Neuronal stem cell (in vitro differentiated cells): ENCODE results near the gene DHDH.
"Not testable (repeated sequence)": the region's sequence is repeated elsewhere in the genome, so short reads cannot be mapped to it uniquely, and the experiment has no call there.

Experiments used
- DNase-seq: peaks from one replicate; pipeline ENCODE4 v3.0.0-alpha.2; 2013; ENCODE audit warnings: low spot score
- H2AFZ ChIP-seq: one replicate; pipeline ENCODE4 v1.6.1; 2013; ENCODE audit warnings: mild to moderate bottlenecking, low read length, inconsistent platforms
- H2AK5ac ChIP-seq: 2 replicates; pipeline ENCODE4 v1.6.1; 2013; ENCODE audit warnings: low read depth, mild to moderate bottlenecking, inconsistent platforms, low read length, moderate library complexity, mixed read lengths
- H2BK120ac ChIP-seq: 2 replicates; pipeline ENCODE4 v1.6.1; 2013; ENCODE audit warnings: low read depth, mild to moderate bottlenecking, inconsistent platforms, low read length, moderate library complexity, mixed read lengths
- H2BK12ac ChIP-seq: one replicate; pipeline ENCODE4 v1.6.1; 2013; ENCODE audit warnings: low read length, inconsistent platforms
- H2BK15ac ChIP-seq: 2 replicates; pipeline ENCODE4 v1.6.1; 2013; ENCODE audit warnings: mild to moderate bottlenecking, low read length, inconsistent platforms, mixed read lengths
- H2BK5ac ChIP-seq: one replicate; pipeline ENCODE4 v1.6.1; 2013; ENCODE audit warnings: inconsistent platforms, mild to moderate bottlenecking, low read length, moderate library complexity
- H3K14ac ChIP-seq: one replicate; pipeline ENCODE4 v1.6.1; 2013; ENCODE audit warnings: low read length, inconsistent platforms
- H3K18ac ChIP-seq: 2 replicates; pipeline ENCODE4 v1.6.1; 2013; ENCODE audit warnings: low read length, inconsistent platforms
- H3K23ac ChIP-seq: 2 replicates; pipeline ENCODE4 v1.6.1; 2013; ENCODE audit warnings: low read depth, mild to moderate bottlenecking, mixed read lengths, low read length, inconsistent platforms; ENCODE audit not compliant: poor library complexity
- H3K27ac ChIP-seq: replicated peaks from 3 replicates; pipeline ENCODE4 v1.5.1; 2013; ENCODE audit warnings: low read length, inconsistent platforms
- H3K27me3 ChIP-seq, 3 experiments: 2 replicates each; pipeline ENCODE4 v1.6.1; 2013; ENCODE audit warnings: low read length in 3 of 3, mild to moderate bottlenecking in 2 of 3, inconsistent platforms in 1 of 3, low read depth in 1 of 3, mixed read lengths in 1 of 3, moderate library complexity in 1 of 3; ENCODE audit not compliant: control insufficient read depth in 3 of 3, insufficient read depth in 3 of 3
- H3K36me3 ChIP-seq, 2 donors: replicated peaks in 1 of 2; 2 replicates each; pipeline ENCODE4 v1.6.1; 2013; ENCODE audit warnings: low read length in 2 of 2; ENCODE audit not compliant: control insufficient read depth in 2 of 2, insufficient read depth in 2 of 2
- H3K4ac ChIP-seq: 2 replicates; pipeline ENCODE4 v1.6.1; 2013; ENCODE audit warnings: inconsistent platforms, mild to moderate bottlenecking, low read length, moderate library complexity
- H3K4me1 ChIP-seq, 2 donors: 1 replicate in 1 of 2; 2 replicates in 1 of 2; pipeline ENCODE4 v1.6.1; 2013; ENCODE audit warnings: low read length in 2 of 2, low read depth in 1 of 2; ENCODE audit not compliant: control insufficient read depth in 2 of 2, insufficient read depth in 1 of 2
- H3K4me2 ChIP-seq: one replicate; pipeline ENCODE4 v1.6.1; 2013; ENCODE audit warnings: mild to moderate bottlenecking, low read length, inconsistent platforms; ENCODE audit not compliant: insufficient read depth, poor library complexity, severe bottlenecking
- H3K4me3 ChIP-seq, 2 donors: 2 replicates each; pipeline ENCODE4 v1.5.1; 2013; ENCODE audit warnings: low read length in 2 of 2, mild to moderate bottlenecking in 2 of 2, inconsistent platforms in 1 of 2, moderate library complexity in 1 of 2
- H3K79me1 ChIP-seq: one replicate; pipeline ENCODE4 v1.6.1; 2013; ENCODE audit warnings: low read depth, mild to moderate bottlenecking, inconsistent platforms, low read length, moderate library complexity
- H3K9ac ChIP-seq: one replicate; pipeline ENCODE4 v1.6.1; 2013; ENCODE audit warnings: mild to moderate bottlenecking, low read depth, low read length, inconsistent platforms; ENCODE audit not compliant: poor library complexity
- H3K9me3 ChIP-seq, 2 donors: replicated peaks in 1 of 2; 2 replicates each; pipeline versions ENCODE3 to v1.6.1; 2013; ENCODE audit warnings: low read length in 2 of 2, mild to moderate bottlenecking in 2 of 2, inconsistent platforms in 1 of 2, low read depth in 1 of 2, mixed read lengths in 1 of 2, moderate library complexity in 1 of 2; ENCODE audit not compliant: control insufficient read depth in 2 of 2, insufficient read depth in 1 of 2
- H4K8ac ChIP-seq: one replicate; pipeline ENCODE4 v1.6.1; 2013; ENCODE audit warnings: low read depth, mild to moderate bottlenecking, inconsistent platforms, low read length, moderate library complexity
- H4K91ac ChIP-seq: one replicate; pipeline ENCODE4 v1.6.1; 2013; ENCODE audit warnings: low read length, low read depth, mild to moderate bottlenecking, inconsistent platforms; ENCODE audit not compliant: poor library complexity
- WGBS, 2 donors: extraction: QIAGEN DNeasy Blood & Tissue Kit; methylation state at CpG; one replicate each; pipeline ENCODE4 v1.1.7; 2013; ENCODE audit warnings: missing lambda C conversion rate in 2 of 2, mixed read lengths in 1 of 2; ENCODE audit not compliant: insufficient read length in 2 of 2, insufficient replicate concordance in 1 of 2; ENCODE audit errors: extremely low coverage in 2 of 2; 5-methylcytosine and 5-hydroxymethylcytosine counted together

The DHDH gene

DNA sequence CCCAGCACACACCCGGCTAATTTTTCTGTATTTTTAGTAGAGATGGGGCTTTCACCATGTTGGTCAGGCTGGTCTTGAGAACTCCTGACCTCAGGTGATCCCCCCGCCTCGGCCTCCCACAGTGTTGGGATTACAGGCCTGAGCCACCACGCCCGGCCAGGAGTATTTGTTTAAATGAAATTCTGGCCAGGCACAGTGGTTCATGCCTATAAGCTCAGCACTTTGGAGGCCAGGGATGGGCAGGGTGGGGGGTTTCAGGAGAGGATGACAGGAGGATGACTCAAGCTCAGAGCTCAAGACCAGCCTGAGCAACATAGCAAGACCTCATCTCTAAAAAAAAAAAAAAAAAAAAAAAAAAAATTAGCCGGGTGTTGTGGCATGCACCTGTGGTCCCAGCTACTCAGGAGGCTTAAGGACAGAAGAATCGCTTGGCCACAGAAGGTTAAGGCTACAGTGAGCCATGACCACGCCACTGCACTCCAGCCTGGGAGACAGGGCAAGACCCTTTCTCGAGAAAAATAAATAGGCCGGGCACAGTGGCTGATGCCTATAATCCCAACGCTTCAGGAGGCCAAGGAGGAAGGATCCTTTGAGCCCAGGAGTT is 8.2 kb upstream of the DHDH start:
- Histone ChIP-seq H2BK12ac (no peak overlapping the region), H3K9ac (no peak overlapping the region), H3K27me3 (no peaks in the 10 kb centered on the region), H3K9me3 (no peaks in the 10 kb centered on the region), H3K4me2 (no peak overlapping the region), H2BK5ac (no peak overlapping the region), H2BK120ac (no peak overlapping the region), H3K23ac (no peak overlapping the region), H3K18ac (no peak overlapping the region), H3K4me1 (no peaks in the 10 kb centered on the region), H2BK15ac (no peak overlapping the region), H3K27ac (no peak overlapping the region), H4K8ac (no peak overlapping the region), H2AK5ac (no peak overlapping the region), H3K4me3 (no peak overlapping the region), H3K79me1 (peaks cover 3% of the 10 kb centered on the region), H4K91ac (no peak overlapping the region), H3K14ac (no peak overlapping the region), H3K36me3 (peaks cover 13 to 28% of the 10 kb centered on the region in 2 donors), H2AFZ (no peak overlapping the region), H3K4ac (no peak overlapping the region)
- DNase-seq, result no peak
- no CpG with 5 or more reads among the region's 11 CpGs for WGBS, 2 donors

DNA sequence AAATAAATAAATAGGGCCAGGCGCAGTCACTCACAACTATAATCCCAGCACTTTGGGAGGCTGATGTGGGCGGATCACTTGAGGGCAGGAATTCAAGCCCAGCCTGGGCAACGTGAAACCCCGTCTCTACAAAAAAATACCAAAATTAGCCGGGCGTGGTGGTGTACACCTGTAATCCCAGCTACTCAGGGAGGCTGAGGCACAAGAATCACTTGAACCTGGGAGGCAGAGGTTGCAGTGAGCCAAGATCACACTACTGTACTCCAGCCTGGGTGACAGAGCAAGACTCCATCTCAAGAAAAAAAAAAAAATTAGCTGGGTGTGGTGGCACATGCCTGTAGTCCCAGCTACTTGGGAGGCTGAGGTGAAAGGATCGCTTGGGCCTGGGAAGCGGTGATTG is 7.6 kb upstream of the DHDH start:
- H2BK12ac ChIP-seq, H3K9me3 ChIP-seq, H2AFZ ChIP-seq, H2BK5ac ChIP-seq, H3K14ac ChIP-seq, H3K23ac ChIP-seq, H4K91ac ChIP-seq, DNase-seq, H3K4me3 ChIP-seq, H3K27me3 ChIP-seq, H2AK5ac ChIP-seq, H3K4ac ChIP-seq, H3K18ac ChIP-seq, H3K4me1 ChIP-seq, H3K79me1 ChIP-seq, H2BK120ac ChIP-seq, H3K9ac ChIP-seq, H3K27ac ChIP-seq, H3K4me2 ChIP-seq, H2BK15ac ChIP-seq: not testable (repeated sequence)
- Histone ChIP-seq H3K36me3 (peaks cover 12 to 22% of the 10 kb centered on the region in 2 donors), H4K8ac (peak overlapping the region; percentile 72)
- WGBS, 2 donors, result no CpG with 5 or more reads among the region's 8 CpGs

- H3K4me3 ChIP-seq, result no peak overlapping the region
- H2AK5ac ChIP-seq, result no peak overlapping the region
- no peak overlapping the region for H3K9ac ChIP-seq
- H3K4ac ChIP-seq, result no peak overlapping the region
- H2BK15ac ChIP-seq, result no peak overlapping the region
- H3K4me2 ChIP-seq, result no peak overlapping the region
- peaks cover 3% of the 10 kb centered on the region for H3K79me1 ChIP-seq
- peaks cover 0 to 2% (median 0%) of the 10 kb centered on the region in 3 experiments for H3K27me3 ChIP-seq
- H3K23ac ChIP-seq, result no peak overlapping the region
- no peak overlapping the region for H2BK12ac ChIP-seq
- H2BK120ac ChIP-seq, result no peak overlapping the region
- no peak overlapping the region for H3K27ac ChIP-seq
- no peak overlapping the region for H3K14ac ChIP-seq
- no peak overlapping the region for H2BK5ac ChIP-seq
- DNase-seq, result no peak
- H3K18ac ChIP-seq, result no peak overlapping the region
- H3K36me3 ChIP-seq, result peaks cover 7 to 13% of the 10 kb centered on the region in 2 donors
- H2AFZ ChIP-seq, result no peak overlapping the region
- no peak overlapping the region for H4K8ac ChIP-seq
- no peaks in the 10 kb centered on the region for H3K4me1 ChIP-seq
- no peak overlapping the region for H4K91ac ChIP-seq
- H3K9me3 ChIP-seq, result no peaks in the 10 kb centered on the region
- WGBS, 2 donors, result no CpG with 5 or more reads among the region's 10 CpGs
These were observed 6.6 kb upstream of the DHDH start for GRCh38 chr19:48926909-48927308.

- H4K91ac ChIP-seq, H3K4me1 ChIP-seq, H2AK5ac ChIP-seq, H3K9me3 ChIP-seq, H3K27me3 ChIP-seq, H3K27ac ChIP-seq, H4K8ac ChIP-seq, H3K23ac ChIP-seq, H3K14ac ChIP-seq, H2BK15ac ChIP-seq, H3K36me3 ChIP-seq, H3K4me2 ChIP-seq, H2AFZ ChIP-seq, H2BK5ac ChIP-seq, H3K79me1 ChIP-seq, H2BK120ac ChIP-seq, H3K18ac ChIP-seq, H3K4me3 ChIP-seq, DNase-seq, H2BK12ac ChIP-seq, H3K9ac ChIP-seq, H3K4ac ChIP-seq: not testable (repeated sequence)
- no CpG with 5 or more reads among the region's 17 CpGs for WGBS, 2 donors
These were observed 5.8 kb upstream of the DHDH start for GRCh38 chr19:48927692-48928091.
